HG02852 (cell line): ENCODE measurements around the gene HBG2.

Source experiments
- ATAC-seq: cut with Tn5 transposase; IDR thresholded peaks from one replicate; pipeline ENCODE4 v1.9.1; 2021; ENCODE audit warnings: mild to moderate bottlenecking, moderate library complexity; ENCODE audit not compliant: unreplicated experiment

The HBG2 gene

GRCh38 chr11:5231111-5231510 lies 23.5 kb downstream of the HBG2 start:
- ATAC-seq: no peak

GRCh38 chr11:5230266-5230665 lies 24.3 kb downstream of the HBG2 start:
- no peak for ATAC-seq

- ATAC-seq: no peak
Measured at GRCh38 chr11:5229796-5230195, 24.8 kb downstream of the HBG2 start.

- peak; percentile 56 for ATAC-seq
Measured at GRCh38 chr11:5229356-5229755, 25.2 kb downstream of the HBG2 start.

- ATAC-seq: no peak
Measured at GRCh38 chr11:5228124-5228523, 26.5 kb downstream of the HBG2 start.

- no peak for ATAC-seq
Measured at GRCh38 chr11:5227681-5228080, 26.9 kb downstream of the HBG2 start.

- ATAC-seq: no peak
Measured at GRCh38 chr11:5226732-5227310, 27.8 kb downstream of the HBG2 start, which contains the start of gene HBB. Gene HBB (minus strand): TSS chr11:5227071. CDS start chr11:5227021, 50 bp downstream.

GRCh38 chr11:5225480-5225871 lies 29.1 kb downstream of the HBG2 start:
- no peak for ATAC-seq

GRCh38 chr11:5224538-5225479 lies 29.8 kb downstream of the HBG2 start:
- no peak for ATAC-seq

- ATAC-seq: no peak
Measured at GRCh38 chr11:5223686-5224085, 30.9 kb downstream of the HBG2 start.

GRCh38 chr11:5223146-5223545 lies 31.4 kb downstream of the HBG2 start:
- ATAC-seq: no peak

- ATAC-seq: no peak
Measured at GRCh38 chr11:5210376-5210885, 44.1 kb downstream of the HBG2 start.

GRCh38 chr11:5204787-5205186 lies 49.8 kb downstream of the HBG2 start:
- ATAC-seq: peak; percentile 59

GRCh38 chr11:5203366-5203765 lies 51.2 kb downstream of the HBG2 start:
- no peak for ATAC-seq
